ENCODE results near the gene LRRTM4.

- TF ChIP-seq CTCF (conservative IDR thresholded peaks at IDR 0.05; ENCODE audit: low read length): no peak
- TF ChIP-seq EZH2phosphoT487 (IDR thresholded peaks at IDR 0.05; ENCODE audit: borderline replicate concordance, low read depth, low read length): no peak
Measured at GRCh38 chr2:76809136-76809535, 713.0 kb downstream of the LRRTM4 start.
